B cell (primary cell): Measurements from ENCODE around the gene ARHGAP42. TPM values are rescaled to one million over a fixed set of nuclear protein-coding genes. Genes with fewer than 3 reads are reported as not detected.

Source experiments
- ATAC-seq: fragments of 200-7000 bp; cut with Tn5 transposase; one replicate; pipeline ENCODE4 v1.10.0; 2021; ENCODE audit warnings: low read depth, mild to moderate bottlenecking, moderate number of reproducible peaks, moderate library complexity
- CTCF ChIA-PET: fragments of 350-600 bp; sonication (Branson Sonifier 250); formaldehyde crosslinking; loops from one replicate; lab custom pipeline; 2021; ENCODE audit warnings: antibody characterized with exemption, inconsistent platforms; lab: Charles Lee
- POLR2A ChIA-PET: fragments of 350-600 bp; sonication (Branson Sonifier 250); formaldehyde crosslinking; loops from one replicate; lab custom pipeline; 2021; ENCODE audit warnings: antibody characterized with exemption; lab: Charles Lee
- DNase-seq: peaks from one replicate; pipeline ENCODE4 v3.0.0; 2013
- H2AFZ ChIP-seq: 2 replicates; pipeline ENCODE4 v1.6.1; 2012; ENCODE audit warnings: mild to moderate bottlenecking, low read depth, low read length; ENCODE audit not compliant: insufficient read depth, poor library complexity, severe bottlenecking
- H3K27ac ChIP-seq, 2 donors: 1 replicate in 1 of 2; 2 replicates in 1 of 2; pipeline ENCODE4 v1.5.1; 2012 to 2013; ENCODE audit warnings: low read length in 2 of 2, mild to moderate bottlenecking in 2 of 2, moderate library complexity in 1 of 2
- H3K27me3 ChIP-seq, 4 experiments: fragments of 200-600 bp in 1 of 4; sonication (generic) in 1 of 4; replicated peaks in 1 of 4; 1 replicate in 2 of 4; 2 replicates in 2 of 4; pipeline versions ENCODE4 v1.6.1 to v1.7.0; 2013 to 2016; ENCODE audit warnings: low read length in 3 of 4, mild to moderate bottlenecking in 2 of 4, mixed read lengths in 1 of 4, moderate library complexity in 1 of 4; ENCODE audit not compliant: insufficient read depth in 4 of 4, control insufficient read depth in 3 of 4; ENCODE audit errors: control extremely low read depth in 1 of 4
- H3K36me3 ChIP-seq, 2 experiments: replicated peaks in 1 of 2; 1 replicate in 1 of 2; 2 replicates in 1 of 2; pipeline versions ENCODE4 v1.6.1 to v1.7.1; 2013; ENCODE audit warnings: low read length in 1 of 2; ENCODE audit not compliant: insufficient read depth in 2 of 2, control insufficient read depth in 1 of 2; ENCODE audit errors: control extremely low read depth in 1 of 2, extremely low read depth in 1 of 2
- H3K4me1 ChIP-seq, 2 donors: fragments of 200-600 bp in 1 of 2; sonication (generic) in 1 of 2; 1 replicate in 1 of 2; 2 replicates in 1 of 2; pipeline versions ENCODE4 v1.5.1 to v1.6.1; 2013 to 2017; ENCODE audit warnings: low read length in 2 of 2; ENCODE audit not compliant: control insufficient read depth in 2 of 2, insufficient read depth in 2 of 2
- H3K4me2 ChIP-seq: replicated peaks from 2 replicates; pipeline ENCODE3; 2012; ENCODE audit warnings: mild to moderate bottlenecking, low read depth, low read length; ENCODE audit not compliant: poor library complexity, severe bottlenecking
- H3K4me3 ChIP-seq, 5 experiments: fragments of 200-600 bp in 1 of 5; sonication (generic) in 1 of 5; 1 replicate in 3 of 5; 2 replicates in 2 of 5; pipeline versions ENCODE4 v1.5.1 to v1.7.0; 2011 to 2016; ENCODE audit warnings: low read length in 4 of 5, mild to moderate bottlenecking in 4 of 5, low read depth in 2 of 5, control low read depth in 1 of 5, moderate library complexity in 1 of 5; ENCODE audit not compliant: insufficient read depth in 1 of 5; ENCODE audit errors: control extremely low read depth in 1 of 5, extremely low read depth in 1 of 5
- H3K79me2 ChIP-seq: fragments of 200-600 bp; sonication (generic); one replicate; pipeline ENCODE4 v1.6.0; 2016; ENCODE audit warnings: low read length; ENCODE audit not compliant: control insufficient read depth, insufficient read depth
- H3K9ac ChIP-seq: fragments of 200-600 bp; sonication (generic); 2 replicates; pipeline ENCODE4 v1.6.1; 2017; ENCODE audit warnings: mild to moderate bottlenecking, low read length, moderate library complexity
- H3K9me3 ChIP-seq, 3 donors: one replicate each; pipeline versions ENCODE4 v1.6.1 to v1.7.1; 2013; ENCODE audit warnings: low read length in 2 of 3; ENCODE audit not compliant: control insufficient read depth in 2 of 3, insufficient read depth in 1 of 3; ENCODE audit errors: control extremely low read depth in 1 of 3
- H4K20me1 ChIP-seq: 2 replicates; pipeline ENCODE4 v1.6.0; 2012; ENCODE audit warnings: mild to moderate bottlenecking, low read length; ENCODE audit not compliant: insufficient read depth, control insufficient read depth, poor library complexity, severe bottlenecking
- H3K27ac Mint-ChIP-seq: one replicate; pipeline ENCODE4 v1.8.0; 2021; ENCODE audit warnings: mixed read lengths
- H3K27me3 Mint-ChIP-seq: one replicate; pipeline ENCODE4 v1.8.0; 2021; ENCODE audit warnings: mixed read lengths
- H3K4me1 Mint-ChIP-seq: one replicate; pipeline ENCODE4 v1.8.0; 2021; ENCODE audit warnings: mixed read lengths
- H3K4me3 Mint-ChIP-seq: one replicate; pipeline ENCODE4 v1.8.0; 2021; ENCODE audit warnings: mixed read lengths
- H3K9me3 Mint-ChIP-seq: one replicate; pipeline ENCODE4 v1.8.0; 2022; ENCODE audit warnings: mixed read lengths; ENCODE audit not compliant: insufficient read depth
- EZH2 ChIP-seq: IDR thresholded peaks from 2 replicates; pipeline ENCODE4 v1.6.1; 2012; ENCODE audit warnings: borderline replicate concordance, low read depth, mild to moderate bottlenecking, moderate library complexity, low read length; ENCODE audit not compliant: insufficient read depth, poor library complexity, severe bottlenecking
- WGBS: methylation state at CpG from one replicate; pipeline ENCODE4 v1.1.5; 2013; ENCODE audit warnings: missing lambda C conversion rate; ENCODE audit not compliant: insufficient coverage; 5-methylcytosine and 5-hydroxymethylcytosine counted together
- intact Hi-C: fragments of 100-400 bp; cut with micrococcal nuclease; formaldehyde crosslinking; loops from one replicate; pipeline ENCODE4 v1.10.0; 2022
- polyA plus RNA-seq: library from polyadenylated mRNA; depleted of rRNA; stranded (reverse); fragments of >200 nt; gene quantifications from 2 replicates; pipeline ENCODE4 v1.2.3, GENCODE V29; 2012
- total RNA-seq, 2 donors: library from RNA; stranded (reverse); fragments of 120-200 nt in 1 of 2; gene quantifications; 1 replicate in 1 of 2; 2 replicates in 1 of 2; pipeline versions ENCODE4 v1.2.3 to v1.2.4, GENCODE V29; 2013 to 2022
- TF ChIP-seq, protein P1 (sequence below): fragments of 200-600 bp; IDR thresholded peaks from one replicate; pipeline ENCODE4 v1.8.0; 2022; ENCODE audit warnings: antibody characterized with exemption, mild to moderate bottlenecking

ARHGAP42 gene
- total and polyA plus RNA-seq, 2 donors (not counting 1 experiment from before 2014, with no cell fraction given) = 3.8 to 4.9 TPM

DNA sequence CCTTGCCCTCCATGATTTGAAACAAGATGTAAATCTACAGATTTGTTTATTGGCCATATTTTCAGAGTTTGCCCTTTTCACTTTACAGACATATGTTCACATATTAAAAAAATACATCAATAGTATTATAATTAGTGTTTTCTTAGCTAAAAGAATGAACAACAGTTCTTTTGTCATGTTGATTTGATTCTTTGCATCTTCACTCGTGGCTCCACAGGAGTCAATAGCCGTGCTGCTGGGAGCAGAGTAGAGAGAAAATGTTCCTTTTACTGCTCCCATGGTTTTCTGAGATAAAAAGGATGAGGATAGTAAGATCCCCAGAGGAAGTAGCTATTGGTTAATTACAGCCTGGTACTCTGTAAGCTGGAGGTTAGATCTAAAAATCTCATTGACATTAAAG lies 291.4 kb downstream of the ARHGAP42 start:
- no peak overlapping the region for H3K9ac ChIP-seq
- H3K4me1 Mint-ChIP-seq = no peaks in the 10 kb centered on the region
- intact Hi-C loops = no loop called here
- no peaks in the 10 kb centered on the region for H3K27me3 Mint-ChIP-seq
- no peaks in the 10 kb centered on the region for H4K20me1 ChIP-seq
- H3K9me3 Mint-ChIP-seq = no peaks in the 10 kb centered on the region
- no peaks in the 10 kb centered on the region for H3K9me3 ChIP-seq
- WGBS = 95% methylated on average over 2 of the region's 2 CpGs
- H3K4me1 ChIP-seq = no peaks in the 10 kb centered on the region
- H3K79me2 ChIP-seq = no peaks in the 10 kb centered on the region
- no peaks in the 10 kb centered on the region for H3K27me3 ChIP-seq
- no peak overlapping the region for H3K4me2 ChIP-seq
- H3K27ac ChIP-seq = no peak overlapping the region
- no peak for ATAC-seq
- peaks cover 1 to 6% of the 10 kb centered on the region in 2 experiments for H3K36me3 ChIP-seq
- no peak overlapping the region for H3K27ac Mint-ChIP-seq
- ChIA-PET CTCF (interaction anchor here (0.6 to 1.7 kb wide), 3 partner anchors 13 to 882 kb away, joined by 3 to 5 read pairs (median 4); no protein-coding TSS in a partner anchor), POLR2A (no interaction called here)
- DNase-seq = no peak
- H3K4me3 Mint-ChIP-seq = no peak overlapping the region
- H2AFZ ChIP-seq = no peak overlapping the region
- H3K4me3 ChIP-seq = no peak overlapping the region
- no peak for TF ChIP-seq EZH2
- TF ChIP-seq, protein P1, sequence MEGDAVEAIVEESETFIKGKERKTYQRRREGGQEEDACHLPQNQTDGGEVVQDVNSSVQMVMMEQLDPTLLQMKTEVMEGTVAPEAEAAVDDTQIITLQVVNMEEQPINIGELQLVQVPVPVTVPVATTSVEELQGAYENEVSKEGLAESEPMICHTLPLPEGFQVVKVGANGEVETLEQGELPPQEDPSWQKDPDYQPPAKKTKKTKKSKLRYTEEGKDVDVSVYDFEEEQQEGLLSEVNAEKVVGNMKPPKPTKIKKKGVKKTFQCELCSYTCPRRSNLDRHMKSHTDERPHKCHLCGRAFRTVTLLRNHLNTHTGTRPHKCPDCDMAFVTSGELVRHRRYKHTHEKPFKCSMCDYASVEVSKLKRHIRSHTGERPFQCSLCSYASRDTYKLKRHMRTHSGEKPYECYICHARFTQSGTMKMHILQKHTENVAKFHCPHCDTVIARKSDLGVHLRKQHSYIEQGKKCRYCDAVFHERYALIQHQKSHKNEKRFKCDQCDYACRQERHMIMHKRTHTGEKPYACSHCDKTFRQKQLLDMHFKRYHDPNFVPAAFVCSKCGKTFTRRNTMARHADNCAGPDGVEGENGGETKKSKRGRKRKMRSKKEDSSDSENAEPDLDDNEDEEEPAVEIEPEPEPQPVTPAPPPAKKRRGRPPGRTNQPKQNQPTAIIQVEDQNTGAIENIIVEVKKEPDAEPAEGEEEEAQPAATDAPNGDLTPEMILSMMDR = no peak

DNA sequence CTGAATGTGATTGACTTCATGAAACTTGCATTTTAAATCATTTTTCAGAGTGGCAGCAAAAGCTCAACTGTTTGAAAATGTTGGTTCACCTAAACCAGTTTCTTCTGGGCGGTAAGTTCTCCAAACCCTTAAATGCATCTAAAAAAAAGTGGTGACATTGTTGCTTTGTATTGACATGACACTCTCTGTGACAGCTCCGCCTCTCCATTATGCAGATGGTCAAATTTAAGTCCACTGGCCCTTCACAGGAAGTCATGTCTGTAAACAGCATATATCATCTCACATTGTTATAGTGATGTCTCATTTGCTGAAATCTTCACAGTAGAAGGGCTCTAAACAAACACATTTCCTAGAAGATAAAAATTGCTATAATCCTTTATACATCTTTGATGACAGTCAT lies 291.9 kb downstream of the ARHGAP42 start:
- POLR2A ChIA-PET = no interaction called here
- Histone ChIP-seq H3K27me3 (no peaks in the 10 kb centered on the region), H3K4me1 (no peaks in the 10 kb centered on the region), H3K9ac (no peak overlapping the region), H3K4me3 (no peak overlapping the region), H2AFZ (no peak overlapping the region), H4K20me1 (no peaks in the 10 kb centered on the region), H3K27ac (no peak overlapping the region), H3K9me3 (no peaks in the 10 kb centered on the region), H3K79me2 (no peaks in the 10 kb centered on the region), H3K36me3 (peaks cover 1 to 6% of the 10 kb centered on the region in 2 experiments), H3K4me2 (no peak overlapping the region)
- TF ChIP-seq, protein P1 = no peak
- TF ChIP-seq EZH2 = no peak
- Mint-ChIP-seq H3K27ac (no peak overlapping the region), H3K9me3 (no peaks in the 10 kb centered on the region), H3K4me1 (no peaks in the 10 kb centered on the region), H3K27me3 (no peaks in the 10 kb centered on the region), H3K4me3 (no peak overlapping the region)
- WGBS = 86% methylated on average over 1 of the region's 2 CpGs
- CTCF ChIA-PET = interaction anchor here (0.6 to 1.7 kb wide), 3 partner anchors 13 to 881 kb away, joined by 3 to 5 read pairs (median 4); no protein-coding TSS in a partner anchor
- no peak for DNase-seq
- intact Hi-C loops = no loop called here
- no peak for ATAC-seq
